Mesendoderm (in vitro differentiated cells): ENCODE data around the gene TMEM117.

Experiments used
- DNase-seq: peaks from one replicate; pipeline ENCODE4 v3.0.0; 2013
- H2AK5ac ChIP-seq: 2 replicates; pipeline ENCODE4 v1.6.1; 2013; ENCODE audit warnings: low read length, inconsistent platforms
- H2BK120ac ChIP-seq: 2 replicates; pipeline ENCODE4 v1.6.1; 2013; ENCODE audit warnings: low read depth, mild to moderate bottlenecking, low read length, moderate library complexity, mixed read lengths
- H2BK15ac ChIP-seq: replicated peaks from 2 replicates; pipeline ENCODE4 v1.6.1; 2013; ENCODE audit warnings: low read depth, mild to moderate bottlenecking, moderate library complexity
- H2BK5ac ChIP-seq: 2 replicates; pipeline ENCODE4 v1.6.1; 2013; ENCODE audit warnings: low read length, inconsistent platforms
- H3K18ac ChIP-seq: 2 replicates; pipeline ENCODE4 v1.6.1; 2013; ENCODE audit warnings: mild to moderate bottlenecking, low read length, mixed read lengths
- H3K23ac ChIP-seq: one replicate; pipeline ENCODE4 v1.6.1; 2013; ENCODE audit warnings: low read length
- H3K27ac ChIP-seq: 2 replicates; pipeline ENCODE4 v1.5.1; 2013; ENCODE audit warnings: low read depth, mild to moderate bottlenecking, inconsistent platforms, low read length, moderate library complexity
- H3K27me3 ChIP-seq: 2 replicates; pipeline ENCODE4 v1.6.1; 2013; ENCODE audit warnings: low read length, control low read depth, mild to moderate bottlenecking, inconsistent platforms; ENCODE audit not compliant: insufficient read depth, poor library complexity
- H3K36me3 ChIP-seq: 2 replicates; pipeline ENCODE4 v1.6.1; 2013; ENCODE audit warnings: low read length, inconsistent platforms; ENCODE audit not compliant: control insufficient read depth, insufficient read depth
- H3K4ac ChIP-seq: one replicate; pipeline ENCODE4 v1.6.1; 2013; ENCODE audit warnings: low read depth, mild to moderate bottlenecking, low read length, moderate library complexity
- H3K4me1 ChIP-seq: 2 replicates; pipeline ENCODE4 v1.6.1; 2013; ENCODE audit warnings: low read depth, low read length, inconsistent platforms; ENCODE audit not compliant: control insufficient read depth
- H3K4me2 ChIP-seq: 2 replicates; pipeline ENCODE4 v1.6.1; 2013; ENCODE audit warnings: low read length
- H3K4me3 ChIP-seq: 2 replicates; pipeline ENCODE4 v1.5.1; 2013; ENCODE audit warnings: mild to moderate bottlenecking, low read length
- H3K56ac ChIP-seq: one replicate; pipeline ENCODE4 v1.6.1; 2013; ENCODE audit warnings: low read length
- H3K79me1 ChIP-seq: 2 replicates; pipeline ENCODE4 v1.6.1; 2013; ENCODE audit warnings: low read length, inconsistent platforms
- H3K79me2 ChIP-seq: 2 replicates; pipeline ENCODE4 v1.6.1; 2013; ENCODE audit warnings: mild to moderate bottlenecking, low read length; ENCODE audit not compliant: control insufficient read depth, insufficient read depth
- H3K9ac ChIP-seq: 2 replicates; pipeline ENCODE4 v1.6.1; 2013; ENCODE audit warnings: low read length, inconsistent platforms
- H4K5ac ChIP-seq: one replicate; pipeline ENCODE4 v1.6.1; 2013; ENCODE audit warnings: low read length
- H4K8ac ChIP-seq: one replicate; pipeline ENCODE4 v1.6.1; 2013; ENCODE audit warnings: low read depth, mild to moderate bottlenecking, control low read depth, low read length, moderate library complexity
- WGBS: extraction: QIAGEN DNeasy Blood & Tissue Kit; methylation state at CpG from one replicate; pipeline ENCODE4 v1.1.7; 2013; ENCODE audit warnings: low lambda C conversion rate, missing lambda C conversion rate; ENCODE audit not compliant: insufficient coverage; ENCODE audit errors: extremely low coverage; 5-methylcytosine and 5-hydroxymethylcytosine counted together

TMEM117 gene

DNA sequence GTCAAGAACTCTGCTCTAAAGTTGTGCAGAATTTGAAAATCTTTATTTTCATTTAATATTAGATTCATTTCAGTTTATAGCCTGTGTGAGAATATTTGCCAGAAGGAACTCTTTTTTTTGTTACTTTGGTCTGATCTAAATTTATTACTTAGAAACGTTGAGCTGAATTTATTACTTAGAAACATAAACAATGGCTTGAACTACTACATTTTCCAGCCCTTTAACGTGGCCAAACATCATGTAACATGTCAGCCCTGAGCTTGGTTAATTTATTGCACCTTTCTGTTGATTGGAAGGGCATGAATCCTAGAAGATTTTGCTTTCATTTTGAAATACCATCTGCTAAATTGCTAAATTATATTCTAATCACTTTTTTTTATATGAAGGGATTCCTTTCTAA, 241.4 kb downstream of the TMEM117 start:
- Histone ChIP-seq H3K36me3 (no peaks in the 10 kb centered on the region), H3K23ac (no peak overlapping the region), H3K56ac (no peak overlapping the region), H2BK15ac (no peak overlapping the region), H4K8ac (no peak overlapping the region), H3K4me2 (no peak overlapping the region), H3K27ac (no peak overlapping the region), H3K4me1 (no peaks in the 10 kb centered on the region), H2BK5ac (no peak overlapping the region), H3K4ac (no peak overlapping the region), H3K79me1 (no peaks in the 10 kb centered on the region), H2AK5ac (no peak overlapping the region), H3K18ac (no peak overlapping the region), H3K9ac (no peak overlapping the region), H3K79me2 (no peaks in the 10 kb centered on the region), H2BK120ac (no peak overlapping the region), H3K4me3 (no peak overlapping the region), H3K27me3 (no peaks in the 10 kb centered on the region), H4K5ac (no peak overlapping the region)
- no peak for DNase-seq
- no CpG with 5 or more reads among the region's 2 CpGs for WGBS

GRCh38 chr12:44078273-44078672, 242.4 kb downstream of the TMEM117 start:
- Histone ChIP-seq H3K4ac (no peak overlapping the region), H3K56ac (no peak overlapping the region), H2BK15ac (no peak overlapping the region), H2BK120ac (no peak overlapping the region), H2BK5ac (no peak overlapping the region), H3K18ac (no peak overlapping the region), H3K79me1 (no peaks in the 10 kb centered on the region), H3K4me1 (no peaks in the 10 kb centered on the region), H4K5ac (no peak overlapping the region), H3K36me3 (no peaks in the 10 kb centered on the region), H3K23ac (no peak overlapping the region), H3K27me3 (no peaks in the 10 kb centered on the region), H3K27ac (no peak overlapping the region), H2AK5ac (no peak overlapping the region), H3K9ac (no peak overlapping the region), H3K4me3 (no peak overlapping the region), H3K4me2 (no peak overlapping the region), H3K79me2 (no peaks in the 10 kb centered on the region), H4K8ac (no peak overlapping the region)
- no CpG with 5 or more reads among the region's 4 CpGs for WGBS
- DNase-seq, result no peak

DNA sequence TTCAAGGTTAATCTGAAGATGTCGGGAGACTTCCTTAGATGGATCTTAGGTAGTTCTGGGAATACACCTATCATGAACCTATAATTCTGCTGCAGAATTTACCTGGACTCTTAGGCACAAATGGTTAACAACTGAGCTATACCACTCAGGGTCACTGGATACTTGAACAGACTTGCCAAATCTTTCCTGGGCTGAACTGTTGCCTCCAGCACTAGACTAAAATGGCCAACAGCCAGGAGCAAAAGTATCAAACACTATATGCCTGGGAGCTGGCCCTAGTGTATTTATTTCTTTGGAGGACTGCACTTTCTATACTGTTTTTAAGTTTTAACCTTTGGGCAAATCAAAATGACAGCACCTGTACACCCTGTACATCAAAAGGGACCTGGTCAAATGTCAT, 252.8 kb downstream of the TMEM117 start:
- Histone ChIP-seq H3K4me3 (no peak overlapping the region), H3K23ac (no peak overlapping the region), H3K27me3 (no peaks in the 10 kb centered on the region), H2AK5ac (no peak overlapping the region), H4K5ac (no peak overlapping the region), H3K9ac (no peak overlapping the region), H2BK120ac (no peak overlapping the region), H2BK15ac (no peak overlapping the region), H3K79me1 (no peaks in the 10 kb centered on the region), H2BK5ac (no peak overlapping the region), H3K4me2 (no peak overlapping the region), H4K8ac (no peak overlapping the region), H3K18ac (no peak overlapping the region), H3K4me1 (no peaks in the 10 kb centered on the region), H3K79me2 (no peaks in the 10 kb centered on the region), H3K56ac (no peak overlapping the region), H3K27ac (no peak overlapping the region), H3K36me3 (no peaks in the 10 kb centered on the region), H3K4ac (no peak overlapping the region)
- no CpG with 5 or more reads among the region's 1 CpG for WGBS
- no peak for DNase-seq

DNA sequence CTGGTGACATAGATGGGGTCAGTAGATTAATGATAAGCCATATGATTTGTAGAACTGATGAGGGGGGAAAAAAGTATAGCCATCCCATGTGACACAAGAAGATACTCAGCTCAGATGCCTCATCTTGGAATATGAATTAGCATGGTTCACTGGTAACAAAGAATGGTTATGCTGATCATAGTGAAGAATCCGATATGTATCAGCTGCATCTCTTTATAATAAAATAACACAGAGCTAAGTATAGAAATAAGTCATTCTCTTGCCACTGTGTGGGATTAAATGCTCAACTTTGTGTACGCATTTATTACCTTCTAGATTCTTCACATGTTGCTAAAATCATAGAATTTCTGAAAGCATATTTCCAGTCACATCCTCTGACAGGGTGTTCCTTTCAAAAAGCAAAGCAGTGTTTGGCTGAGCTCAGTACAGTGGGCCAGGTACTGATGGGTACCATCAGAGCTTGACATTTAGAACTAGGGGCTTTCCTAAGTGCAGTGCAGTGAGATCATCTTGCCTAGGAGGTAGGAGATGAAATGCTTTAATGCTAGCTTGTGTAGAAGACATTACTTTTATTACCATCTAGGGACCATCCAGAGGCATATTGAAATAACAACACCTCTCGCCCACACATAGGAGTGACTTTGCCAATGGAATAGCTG, 256.2 kb downstream of the TMEM117 start:
- no peak overlapping the region for H3K4me3 ChIP-seq
- H2BK5ac ChIP-seq, result no peak overlapping the region
- H2AK5ac ChIP-seq, result no peak overlapping the region
- H3K9ac ChIP-seq, result no peak overlapping the region
- WGBS, result no CpG with 5 or more reads among the region's 3 CpGs
- H3K23ac ChIP-seq, result no peak overlapping the region
- H3K36me3 ChIP-seq, result no peaks in the 10 kb centered on the region
- no peak overlapping the region for H4K8ac ChIP-seq
- H3K4me1 ChIP-seq, result no peaks in the 10 kb centered on the region
- H4K5ac ChIP-seq, result no peak overlapping the region
- H3K4me2 ChIP-seq, result no peak overlapping the region
- H3K4ac ChIP-seq, result no peak overlapping the region
- H3K18ac ChIP-seq, result no peak overlapping the region
- no peak overlapping the region for H2BK15ac ChIP-seq
- DNase-seq, result no peak
- no peaks in the 10 kb centered on the region for H3K27me3 ChIP-seq
- no peaks in the 10 kb centered on the region for H3K79me2 ChIP-seq
- H2BK120ac ChIP-seq, result no peak overlapping the region
- H3K27ac ChIP-seq, result no peak overlapping the region
- H3K56ac ChIP-seq, result no peak overlapping the region
- no peaks in the 10 kb centered on the region for H3K79me1 ChIP-seq

DNA sequence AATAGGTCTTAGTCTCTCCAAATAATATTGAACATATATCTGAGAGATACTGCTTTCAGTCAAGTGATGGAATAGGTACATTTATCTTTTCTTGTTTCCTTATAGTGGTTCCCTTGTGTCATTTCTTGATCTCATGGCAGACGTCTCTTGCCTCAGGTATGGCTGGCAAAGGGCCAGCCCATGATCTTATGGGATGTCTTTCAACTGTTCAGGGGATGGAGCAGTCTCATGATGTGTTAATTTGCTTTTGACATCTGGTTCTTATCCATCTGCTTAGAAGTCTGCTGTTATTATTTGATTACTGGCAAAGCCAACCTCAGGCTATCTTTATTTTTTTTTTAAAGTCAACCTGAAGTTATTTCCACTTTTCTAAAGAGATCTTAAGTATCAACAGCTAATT, 262.9 kb downstream of the TMEM117 start:
- H2AK5ac ChIP-seq, result no peak overlapping the region
- no peak for DNase-seq
- no peaks in the 10 kb centered on the region for H3K4me1 ChIP-seq
- no peak overlapping the region for H3K27ac ChIP-seq
- no peak overlapping the region for H2BK120ac ChIP-seq
- H2BK5ac ChIP-seq, result no peak overlapping the region
- H3K79me2 ChIP-seq, result no peaks in the 10 kb centered on the region
- no peak overlapping the region for H3K18ac ChIP-seq
- no peaks in the 10 kb centered on the region for H3K79me1 ChIP-seq
- H4K8ac ChIP-seq, result no peak overlapping the region
- no peak overlapping the region for H3K4me2 ChIP-seq
- no peaks in the 10 kb centered on the region for H3K27me3 ChIP-seq
- H3K56ac ChIP-seq, result no peak overlapping the region
- H3K9ac ChIP-seq, result no peak overlapping the region
- no peak overlapping the region for H3K23ac ChIP-seq
- H4K5ac ChIP-seq, result no peak overlapping the region
- WGBS, result no CpG with 5 or more reads among the region's 1 CpG
- no peak overlapping the region for H3K4me3 ChIP-seq
- no peak overlapping the region for H3K4ac ChIP-seq
- H3K36me3 ChIP-seq, result no peaks in the 10 kb centered on the region
- no peak overlapping the region for H2BK15ac ChIP-seq

DNA sequence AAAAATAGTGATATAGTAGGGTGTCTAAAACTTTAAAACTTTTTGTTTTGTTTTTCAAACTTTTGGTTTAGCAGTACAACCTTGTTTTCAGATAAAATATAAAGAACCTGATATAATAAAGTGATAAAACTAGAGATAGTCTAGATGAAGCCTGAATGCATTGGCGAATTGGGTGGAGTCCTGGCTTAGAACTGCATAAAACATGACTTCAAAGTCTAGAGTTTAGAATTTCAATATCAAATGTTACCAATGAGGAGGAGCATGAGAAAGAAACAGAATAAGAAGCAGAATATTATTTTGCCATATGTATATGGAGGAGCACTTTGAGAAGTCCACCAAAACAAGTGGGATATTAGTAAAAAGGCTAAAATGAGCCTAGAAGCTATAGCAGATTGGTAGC, 263.6 kb downstream of the TMEM117 start:
- Histone ChIP-seq H2BK5ac (no peak overlapping the region), H2BK15ac (no peak overlapping the region), H3K9ac (no peak overlapping the region), H3K36me3 (no peaks in the 10 kb centered on the region), H4K5ac (no peak overlapping the region), H2BK120ac (no peak overlapping the region), H4K8ac (no peak overlapping the region), H3K4me1 (no peaks in the 10 kb centered on the region), H3K23ac (no peak overlapping the region), H3K79me1 (no peaks in the 10 kb centered on the region), H3K27ac (no peak overlapping the region), H3K4ac (no peak overlapping the region), H3K79me2 (no peaks in the 10 kb centered on the region), H3K56ac (no peak overlapping the region), H3K4me3 (no peak overlapping the region), H3K4me2 (no peak overlapping the region), H2AK5ac (no peak overlapping the region), H3K18ac (no peak overlapping the region), H3K27me3 (no peaks in the 10 kb centered on the region)
- DNase-seq, result no peak
- no CpG with 5 or more reads among the region's 1 CpG for WGBS
